Suprapubic skin (tissue), 4 donors: ENCODE results near the gene OR13H1.

ENCODE experiments used
- CTCF ChIP-seq, 2 donors: fragments of 200-600 bp in 1 of 2; fragments of 450-650 bp in 1 of 2; sonication (generic) in 1 of 2; IDR thresholded peaks; one replicate each; pipeline ENCODE4 v1.5.1; 2016 to 2019; ENCODE audit warnings: antibody characterized with exemption in 2 of 2, mild to moderate bottlenecking in 1 of 2, moderate library complexity in 1 of 2
- EP300 ChIP-seq: sonication (generic); formaldehyde crosslinking; IDR thresholded peaks from one replicate; pipeline ENCODE4 v1.6.1; 2017; ENCODE audit warnings: antibody characterized with exemption
- POLR2A ChIP-seq, 2 donors: fragments of 450-650 bp; IDR thresholded peaks; one replicate each; pipeline ENCODE4 v1.6.1; 2017; ENCODE audit warnings: antibody characterized with exemption in 2 of 2, mild to moderate bottlenecking in 2 of 2, moderate library complexity in 2 of 2
- POLR2AphosphoS5 ChIP-seq, 3 donors: sonication (generic); formaldehyde crosslinking; IDR thresholded peaks; one replicate each; pipeline ENCODE4 v1.6.1; 2017; ENCODE audit warnings: antibody characterized with exemption in 3 of 3

- TF ChIP-seq CTCF (IDR thresholded peaks at IDR 0.05), result no peak
- no peak for TF ChIP-seq POLR2A (IDR thresholded peaks at IDR 0.05)
- TF ChIP-seq POLR2AphosphoS5 (IDR thresholded peaks at IDR 0.05), result no peak
- no peak for TF ChIP-seq EP300
These were observed 45.1 kb downstream of the OR13H1 start for GRCh38 chrX:131588995-131589394.
